ENCODE measurements around the gene CCDC17.

Gene CCDC17

DNA sequence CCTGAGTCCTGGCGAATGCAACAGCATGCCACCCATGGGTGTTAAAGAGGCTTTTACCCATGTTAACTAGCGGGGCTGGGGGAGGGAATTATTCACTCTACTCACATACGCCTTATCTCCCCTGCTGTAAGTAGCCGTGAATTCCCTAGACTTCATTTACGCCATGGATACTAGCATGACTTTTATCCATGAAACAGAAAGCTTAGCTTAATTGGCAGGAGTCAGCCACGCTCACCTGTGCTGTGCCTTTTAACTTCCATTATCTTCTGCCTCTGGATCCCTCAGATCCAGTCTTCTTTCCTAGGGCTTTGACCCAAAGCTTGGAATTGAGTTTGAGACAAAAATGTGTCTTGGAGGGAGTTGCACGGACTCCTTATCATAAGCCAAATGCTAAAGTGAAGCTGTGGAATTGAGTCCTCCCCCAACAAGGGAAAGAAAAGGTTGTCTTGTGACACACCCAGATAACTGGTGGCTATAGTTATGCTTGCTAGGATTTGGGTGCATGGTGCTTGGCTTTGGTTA lies 49.7 kb downstream of the CCDC17 start:
- DNase-seq = no peak

DNA sequence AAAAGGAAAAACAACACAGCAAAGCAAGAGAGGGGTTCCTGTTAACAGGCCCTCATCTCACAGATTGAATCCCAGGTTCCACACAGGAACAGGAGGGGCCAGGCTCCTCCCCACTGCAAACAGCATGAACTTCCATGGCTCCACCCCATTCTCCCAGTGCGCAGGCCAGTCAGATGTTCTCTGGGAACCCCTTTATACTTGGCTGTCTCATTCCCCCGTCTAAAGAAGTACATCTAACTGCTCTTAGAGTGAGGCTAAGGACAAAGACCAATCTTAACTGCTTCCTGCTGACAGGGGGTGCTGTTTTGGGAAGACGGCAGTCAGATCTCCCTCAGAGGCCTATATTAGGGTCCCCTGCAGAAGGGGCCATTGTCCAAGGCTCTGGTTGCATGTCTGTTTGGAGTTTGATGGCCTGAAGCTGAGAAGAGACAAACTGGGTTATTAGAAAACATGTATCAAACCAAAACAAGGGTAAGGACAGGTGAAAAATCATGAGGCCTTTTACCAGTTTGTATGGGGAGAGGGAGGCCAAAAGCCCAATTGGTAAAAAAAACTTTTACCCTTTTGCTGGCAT lies 50.5 kb downstream of the CCDC17 start:
- no peak for DNase-seq

DNA sequence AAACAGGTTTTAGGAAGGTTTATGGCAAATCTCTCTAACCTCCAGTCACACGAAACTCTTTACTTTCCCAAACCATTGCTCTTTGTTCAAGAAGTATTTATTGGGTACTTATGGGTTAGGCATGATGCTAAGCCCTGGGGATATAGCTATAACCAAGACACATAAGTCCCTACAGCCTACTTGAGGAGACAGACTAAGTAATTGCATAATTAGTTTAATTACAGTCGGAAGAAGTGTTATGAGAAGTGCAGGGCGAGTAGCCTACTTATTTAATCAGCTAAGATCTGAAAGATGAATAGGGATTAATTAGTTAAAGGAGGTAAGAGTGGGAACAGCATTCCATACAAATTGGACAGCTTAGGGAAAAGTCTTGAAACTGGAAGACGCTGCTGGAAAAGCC lies 53.2 kb downstream of the CCDC17 start:
- no peak for DNase-seq
